ENCODE data around the gene PYROXD2. TPM values are rescaled to one million over a fixed set of nuclear protein-coding genes. Genes with fewer than 3 reads are reported as not detected.

Gene PYROXD2
- total RNA-seq, 3 donors from 2014 or later, result 6.3 to 11.6 (median 9.7) TPM

DNA sequence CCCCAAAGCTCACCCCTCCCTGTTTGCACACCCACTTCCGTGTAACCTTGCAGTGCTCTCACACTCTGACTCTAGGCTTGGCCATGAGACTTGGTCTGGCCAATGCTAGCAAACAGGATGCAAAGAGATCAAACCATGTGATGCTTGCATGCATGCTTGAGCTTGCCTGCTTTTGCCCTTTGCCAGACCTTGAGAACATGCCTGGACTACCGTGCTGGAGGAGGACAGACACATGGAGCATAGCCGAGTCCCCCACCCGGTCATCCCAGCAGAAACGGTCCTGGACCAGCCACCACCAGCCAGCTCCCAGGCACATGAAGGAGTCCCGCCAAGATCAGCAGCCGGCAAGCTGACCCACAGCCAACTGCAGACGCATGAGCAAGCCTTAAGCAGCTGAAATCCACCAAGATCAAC lies 23.4 kb downstream of the PYROXD2 start:
- H3K9me3 ChIP-seq, result no peaks in the 10 kb centered on the region
- intact Hi-C loops (cut with DNase I, micrococcal nuclease), result no loop called here
- no peaks in the 10 kb centered on the region for H3K36me3 ChIP-seq (ENCODE audit: low read depth)
- DNase-seq (peak; percentile 29 to 65 (median 45)), ATAC-seq (peak; percentile 51)
- no peaks in the 10 kb centered on the region for H3K4me1 ChIP-seq (ENCODE audit: low read depth)
- no peak for TF ChIP-seq CTCF (IDR thresholded peaks at IDR 0.05)
- H3K4me3 ChIP-seq, result no peak overlapping the region

GRCh38 chr10:98391065-98391464 lies 23.9 kb downstream of the PYROXD2 start:
- no peaks in the 10 kb centered on the region for H3K9me3 ChIP-seq
- H3K36me3 ChIP-seq (ENCODE audit: low read depth), result no peaks in the 10 kb centered on the region
- no peak for TF ChIP-seq CTCF (IDR thresholded peaks at IDR 0.05)
- H3K4me1 ChIP-seq (ENCODE audit: low read depth), result no peaks in the 10 kb centered on the region
- ATAC-seq (no peak), DNase-seq (no peak)
- no peak overlapping the region for H3K4me3 ChIP-seq
- intact Hi-C loops (cut with DNase I, micrococcal nuclease), result no loop called here

- intact Hi-C loops (cut with DNase I, micrococcal nuclease), result no loop called here
- no peak overlapping the region for H3K4me3 ChIP-seq
- no peaks in the 10 kb centered on the region for H3K36me3 ChIP-seq (ENCODE audit: low read depth)
- no peaks in the 10 kb centered on the region for H3K4me1 ChIP-seq (ENCODE audit: low read depth)
- DNase-seq (no peak), ATAC-seq (no peak)
- TF ChIP-seq CTCF (IDR thresholded peaks at IDR 0.05), result no peak
- no peaks in the 10 kb centered on the region for H3K9me3 ChIP-seq
Observed at GRCh38 chr10:98390406-98390805, 24.6 kb downstream of the PYROXD2 start.

- Histone ChIP-seq H3K9me3 (no peaks in the 10 kb centered on the region), H3K4me3 (no peak overlapping the region), H3K4me1 (ENCODE audit: low read depth) (no peaks in the 10 kb centered on the region), H3K36me3 (ENCODE audit: low read depth) (no peaks in the 10 kb centered on the region)
- ATAC-seq (no peak), DNase-seq (no peak)
- intact Hi-C loops (cut with DNase I, micrococcal nuclease), result no loop called here
- no peak for TF ChIP-seq CTCF (IDR thresholded peaks at IDR 0.05)
Observed at GRCh38 chr10:98389398-98389797, 25.6 kb downstream of the PYROXD2 start.

GRCh38 chr10:98388101-98388655 lies 26.8 kb downstream of the PYROXD2 start:
- DNase-seq, result no peak
- intact Hi-C loops (cut with DNase I, micrococcal nuclease), result no loop called here
- ATAC-seq, result no peak

More at GRCh38 chr10:98388101-98388655, 26.8 kb downstream of the PYROXD2 start:
- Histone ChIP-seq H3K36me3 (ENCODE audit: low read depth) (no peaks in the 10 kb centered on the region), H3K4me1 (ENCODE audit: low read depth) (no peaks in the 10 kb centered on the region), H3K9me3 (no peaks in the 10 kb centered on the region), H3K4me3 (no peak overlapping the region)
- TF ChIP-seq CTCF (IDR thresholded peaks at IDR 0.05), result no peak

Measured in mucosa of descending colon (tissue), 3 donors.